ENCODE data around the gene PDHB. TPM values are rescaled to one million over a fixed set of nuclear protein-coding genes. Genes with fewer than 3 reads are reported as not detected.

PDHB gene
- total and polyA plus RNA-seq, 2 of the 13 experiments (the other 11 are each of a cell fraction or from before 2014, with no cell fraction given), result 108 to 153 TPM

DNA sequence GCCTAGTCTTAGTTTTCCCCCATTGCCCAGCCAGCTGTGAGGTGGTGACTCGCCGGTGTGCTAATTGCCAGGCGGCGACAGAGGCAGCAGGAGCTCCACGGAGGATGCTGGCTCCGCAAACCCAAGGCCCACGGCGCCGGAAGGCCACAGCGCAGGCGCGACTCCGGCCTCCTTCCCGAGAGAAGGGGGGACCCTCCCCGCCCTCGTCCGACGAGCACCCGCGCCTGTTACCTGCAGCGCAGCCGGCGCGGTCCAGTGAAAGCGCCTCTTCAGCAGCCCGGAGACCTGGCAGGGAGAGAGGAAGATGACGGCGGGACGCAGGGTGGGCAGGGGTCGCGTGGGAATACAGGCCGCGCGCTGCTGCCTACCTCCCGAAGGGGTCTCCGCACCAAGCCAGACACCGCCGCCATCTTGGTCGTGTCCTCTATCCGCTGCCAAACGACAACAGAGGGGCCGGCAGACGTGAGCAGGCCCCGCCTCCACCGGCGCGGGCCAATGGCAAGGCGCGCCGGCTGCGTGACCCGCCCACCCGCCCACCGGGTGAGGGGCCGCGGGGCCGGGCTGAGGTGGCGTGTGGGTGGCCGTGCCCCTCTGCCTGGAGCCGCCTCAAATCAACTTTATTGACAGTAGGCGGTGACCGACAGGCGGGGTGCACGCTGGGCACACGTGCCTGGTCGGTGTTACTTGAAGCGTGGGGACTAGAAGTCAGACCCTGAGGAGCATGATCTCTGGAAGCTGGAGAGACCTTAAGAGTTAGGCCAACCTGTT lies at the start of gene PDHB (continued):
- TF ChIP-seq, protein P1, sequence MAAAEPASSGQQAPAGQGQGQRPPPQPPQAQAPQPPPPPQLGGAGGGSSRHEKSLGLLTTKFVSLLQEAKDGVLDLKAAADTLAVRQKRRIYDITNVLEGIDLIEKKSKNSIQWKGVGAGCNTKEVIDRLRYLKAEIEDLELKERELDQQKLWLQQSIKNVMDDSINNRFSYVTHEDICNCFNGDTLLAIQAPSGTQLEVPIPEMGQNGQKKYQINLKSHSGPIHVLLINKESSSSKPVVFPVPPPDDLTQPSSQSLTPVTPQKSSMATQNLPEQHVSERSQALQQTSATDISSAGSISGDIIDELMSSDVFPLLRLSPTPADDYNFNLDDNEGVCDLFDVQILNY (CRISPR knock-in tag; conservative IDR thresholded peaks at IDR 0.05), result 0 out of 2 replicates have a peak, but pooled peaks have one; percentile 54
- TF ChIP-seq ZNF75D (CRISPR knock-in tag; IDR thresholded peaks at IDR 0.05; ENCODE audit: borderline replicate concordance) (peak; percentile 65; the same call in 1 of the 2 replicates), ZNF207 (IDR thresholded peaks at IDR 0.05; ENCODE audit: borderline replicate concordance) (no peak), IRX3 (CRISPR knock-in tag; IDR thresholded peaks at IDR 0.05; ENCODE audit: borderline replicate concordance, low read depth) (peak; percentile 96), SETDB1 (CRISPR knock-in tag; IDR thresholded peaks at IDR 0.05; ENCODE audit: borderline replicate concordance) (no peak), ZNF569 (CRISPR knock-in tag; IDR thresholded peaks at IDR 0.05; ENCODE audit: borderline replicate concordance) (no peak), ZNF484 (CRISPR knock-in tag; IDR thresholded peaks at IDR 0.05; ENCODE audit: borderline replicate concordance, low read depth) (0 out of 2 replicates have a peak, but pooled peaks have one; percentile 26), AGO1 (IDR thresholded peaks at IDR 0.05; ENCODE audit: low read depth, low read length, poor library complexity, severe bottlenecking) (no peak), HOXD1 (CRISPR knock-in tag; IDR thresholded peaks at IDR 0.05) (0 out of 2 replicates have a peak, but pooled peaks have one; percentile 23), PCBP1 (IDR thresholded peaks at IDR 0.05; ENCODE audit: borderline replicate concordance, low read depth, low read length) (peak; percentile 72), TAF1 (CRISPR knock-in tag; IDR thresholded peaks at IDR 0.05) (peak; percentile 96), ZNF678 (CRISPR knock-in tag; IDR thresholded peaks at IDR 0.05) (peak; percentile 87; the same call in 1 of the 2 replicates)
- TF ChIP-seq, protein P2, sequence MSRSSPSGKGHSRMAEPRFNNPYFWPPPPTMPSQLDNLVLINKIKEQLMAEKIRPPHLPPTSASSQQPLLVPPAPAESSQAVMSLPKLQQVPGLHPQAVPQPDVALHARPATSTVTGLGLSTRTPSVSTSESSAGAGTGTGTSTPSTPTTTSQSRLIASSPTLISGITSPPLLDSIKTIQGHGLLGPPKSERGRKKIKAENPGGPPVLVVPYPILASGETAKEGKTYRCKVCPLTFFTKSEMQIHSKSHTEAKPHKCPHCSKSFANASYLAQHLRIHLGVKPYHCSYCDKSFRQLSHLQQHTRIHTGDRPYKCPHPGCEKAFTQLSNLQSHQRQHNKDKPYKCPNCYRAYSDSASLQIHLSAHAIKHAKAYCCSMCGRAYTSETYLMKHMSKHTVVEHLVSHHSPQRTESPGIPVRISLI (CRISPR knock-in tag; IDR thresholded peaks at IDR 0.05; ENCODE audit: borderline replicate concordance), result peak; percentile 52; the same call in 1 of the 2 replicates
- TF ChIP-seq, protein P3, sequence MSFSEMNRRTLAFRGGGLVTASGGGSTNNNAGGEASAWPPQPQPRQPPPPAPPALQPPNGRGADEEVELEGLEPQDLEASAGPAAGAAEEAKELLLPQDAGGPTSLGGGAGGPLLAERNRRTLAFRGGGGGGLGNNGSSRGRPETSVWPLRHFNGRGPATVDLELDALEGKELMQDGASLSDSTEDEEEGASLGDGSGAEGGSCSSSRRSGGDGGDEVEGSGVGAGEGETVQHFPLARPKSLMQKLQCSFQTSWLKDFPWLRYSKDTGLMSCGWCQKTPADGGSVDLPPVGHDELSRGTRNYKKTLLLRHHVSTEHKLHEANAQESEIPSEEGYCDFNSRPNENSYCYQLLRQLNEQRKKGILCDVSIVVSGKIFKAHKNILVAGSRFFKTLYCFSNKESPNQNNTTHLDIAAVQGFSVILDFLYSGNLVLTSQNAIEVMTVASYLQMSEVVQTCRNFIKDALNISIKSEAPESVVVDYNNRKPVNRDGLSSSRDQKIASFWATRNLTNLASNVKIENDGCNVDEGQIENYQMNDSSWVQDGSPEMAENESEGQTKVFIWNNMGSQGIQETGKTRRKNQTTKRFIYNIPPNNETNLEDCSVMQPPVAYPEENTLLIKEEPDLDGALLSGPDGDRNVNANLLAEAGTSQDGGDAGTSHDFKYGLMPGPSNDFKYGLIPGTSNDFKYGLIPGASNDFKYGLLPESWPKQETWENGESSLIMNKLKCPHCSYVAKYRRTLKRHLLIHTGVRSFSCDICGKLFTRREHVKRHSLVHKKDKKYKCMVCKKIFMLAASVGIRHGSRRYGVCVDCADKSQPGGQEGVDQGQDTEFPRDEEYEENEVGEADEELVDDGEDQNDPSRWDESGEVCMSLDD (CRISPR knock-in tag; IDR thresholded peaks at IDR 0.05; ENCODE audit: borderline replicate concordance), result 0 out of 2 replicates have a peak, but pooled peaks have one; percentile 5
- TF ChIP-seq, protein P4, sequence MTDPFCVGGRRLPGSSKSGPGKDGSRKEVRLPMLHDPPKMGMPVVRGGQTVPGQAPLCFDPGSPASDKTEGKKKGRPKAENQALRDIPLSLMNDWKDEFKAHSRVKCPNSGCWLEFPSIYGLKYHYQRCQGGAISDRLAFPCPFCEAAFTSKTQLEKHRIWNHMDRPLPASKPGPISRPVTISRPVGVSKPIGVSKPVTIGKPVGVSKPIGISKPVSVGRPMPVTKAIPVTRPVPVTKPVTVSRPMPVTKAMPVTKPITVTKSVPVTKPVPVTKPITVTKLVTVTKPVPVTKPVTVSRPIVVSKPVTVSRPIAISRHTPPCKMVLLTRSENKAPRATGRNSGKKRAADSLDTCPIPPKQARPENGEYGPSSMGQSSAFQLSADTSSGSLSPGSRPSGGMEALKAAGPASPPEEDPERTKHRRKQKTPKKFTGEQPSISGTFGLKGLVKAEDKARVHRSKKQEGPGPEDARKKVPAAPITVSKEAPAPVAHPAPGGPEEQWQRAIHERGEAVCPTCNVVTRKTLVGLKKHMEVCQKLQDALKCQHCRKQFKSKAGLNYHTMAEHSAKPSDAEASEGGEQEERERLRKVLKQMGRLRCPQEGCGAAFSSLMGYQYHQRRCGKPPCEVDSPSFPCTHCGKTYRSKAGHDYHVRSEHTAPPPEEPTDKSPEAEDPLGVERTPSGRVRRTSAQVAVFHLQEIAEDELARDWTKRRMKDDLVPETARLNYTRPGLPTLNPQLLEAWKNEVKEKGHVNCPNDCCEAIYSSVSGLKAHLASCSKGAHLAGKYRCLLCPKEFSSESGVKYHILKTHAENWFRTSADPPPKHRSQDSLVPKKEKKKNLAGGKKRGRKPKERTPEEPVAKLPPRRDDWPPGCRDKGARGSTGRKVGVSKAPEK (CRISPR knock-in tag; IDR thresholded peaks at IDR 0.05; ENCODE audit: borderline replicate concordance), result no peak
- TF ChIP-seq, protein P5, sequence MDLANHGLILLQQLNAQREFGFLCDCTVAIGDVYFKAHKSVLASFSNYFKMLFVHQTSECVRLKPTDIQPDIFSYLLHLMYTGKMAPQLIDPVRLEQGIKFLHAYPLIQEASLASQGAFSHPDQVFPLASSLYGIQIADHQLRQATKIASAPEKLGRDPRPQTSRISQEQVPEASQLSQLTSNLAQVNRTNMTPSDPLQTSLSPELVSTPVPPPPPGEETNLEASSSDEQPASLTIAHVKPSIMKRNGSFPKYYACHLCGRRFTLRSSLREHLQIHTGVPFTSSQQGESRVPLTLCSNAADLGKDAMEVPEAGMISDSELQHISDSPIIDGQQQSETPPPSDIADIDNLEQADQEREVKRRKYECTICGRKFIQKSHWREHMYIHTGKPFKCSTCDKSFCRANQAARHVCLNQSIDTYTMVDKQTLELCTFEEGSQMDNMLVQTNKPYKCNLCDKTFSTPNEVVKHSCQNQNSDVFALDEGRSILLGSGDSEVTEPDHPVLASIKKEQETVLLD (CRISPR knock-in tag; IDR thresholded peaks at IDR 0.05; ENCODE audit: low read depth), result no peak
- TF ChIP-seq, protein P6, sequence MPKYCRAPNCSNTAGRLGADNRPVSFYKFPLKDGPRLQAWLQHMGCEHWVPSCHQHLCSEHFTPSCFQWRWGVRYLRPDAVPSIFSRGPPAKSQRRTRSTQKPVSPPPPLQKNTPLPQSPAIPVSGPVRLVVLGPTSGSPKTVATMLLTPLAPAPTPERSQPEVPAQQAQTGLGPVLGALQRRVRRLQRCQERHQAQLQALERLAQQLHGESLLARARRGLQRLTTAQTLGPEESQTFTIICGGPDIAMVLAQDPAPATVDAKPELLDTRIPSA (CRISPR knock-in tag; IDR thresholded peaks at IDR 0.05; ENCODE audit: borderline replicate concordance), result no peak

All from HepG2 (cell line).